ENCODE data around the gene SKAP1.

Gene SKAP1

DNA sequence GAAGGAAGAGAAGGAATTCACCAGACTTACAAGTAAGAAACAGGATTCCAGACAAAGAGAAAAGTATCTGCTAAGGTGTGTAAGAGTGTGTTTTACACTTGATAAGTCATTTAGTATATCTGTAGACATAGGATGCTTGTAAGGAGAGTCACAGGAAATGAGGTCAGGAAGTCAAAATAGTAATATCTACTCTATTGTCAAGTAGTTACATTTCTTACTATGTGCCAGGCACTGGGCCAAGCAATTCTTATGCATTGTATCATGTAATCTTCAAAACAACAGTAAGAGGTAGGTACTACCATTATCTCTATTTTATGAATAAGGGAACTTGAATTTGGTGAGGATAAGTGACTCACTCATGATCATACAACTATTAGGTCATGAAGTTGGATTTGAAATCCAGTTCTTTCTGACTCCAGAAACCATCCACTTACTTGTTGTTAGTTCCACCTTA lies 193.3 kb downstream of the SKAP1 start:
- TF ChIP-seq, protein P1, sequence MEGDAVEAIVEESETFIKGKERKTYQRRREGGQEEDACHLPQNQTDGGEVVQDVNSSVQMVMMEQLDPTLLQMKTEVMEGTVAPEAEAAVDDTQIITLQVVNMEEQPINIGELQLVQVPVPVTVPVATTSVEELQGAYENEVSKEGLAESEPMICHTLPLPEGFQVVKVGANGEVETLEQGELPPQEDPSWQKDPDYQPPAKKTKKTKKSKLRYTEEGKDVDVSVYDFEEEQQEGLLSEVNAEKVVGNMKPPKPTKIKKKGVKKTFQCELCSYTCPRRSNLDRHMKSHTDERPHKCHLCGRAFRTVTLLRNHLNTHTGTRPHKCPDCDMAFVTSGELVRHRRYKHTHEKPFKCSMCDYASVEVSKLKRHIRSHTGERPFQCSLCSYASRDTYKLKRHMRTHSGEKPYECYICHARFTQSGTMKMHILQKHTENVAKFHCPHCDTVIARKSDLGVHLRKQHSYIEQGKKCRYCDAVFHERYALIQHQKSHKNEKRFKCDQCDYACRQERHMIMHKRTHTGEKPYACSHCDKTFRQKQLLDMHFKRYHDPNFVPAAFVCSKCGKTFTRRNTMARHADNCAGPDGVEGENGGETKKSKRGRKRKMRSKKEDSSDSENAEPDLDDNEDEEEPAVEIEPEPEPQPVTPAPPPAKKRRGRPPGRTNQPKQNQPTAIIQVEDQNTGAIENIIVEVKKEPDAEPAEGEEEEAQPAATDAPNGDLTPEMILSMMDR (IDR thresholded peaks at IDR 0.05; ENCODE audit: low read depth, low read length) = no peak
- no peak for DNase-seq (ENCODE audit: extremely low read depth, low read depth)

DNA sequence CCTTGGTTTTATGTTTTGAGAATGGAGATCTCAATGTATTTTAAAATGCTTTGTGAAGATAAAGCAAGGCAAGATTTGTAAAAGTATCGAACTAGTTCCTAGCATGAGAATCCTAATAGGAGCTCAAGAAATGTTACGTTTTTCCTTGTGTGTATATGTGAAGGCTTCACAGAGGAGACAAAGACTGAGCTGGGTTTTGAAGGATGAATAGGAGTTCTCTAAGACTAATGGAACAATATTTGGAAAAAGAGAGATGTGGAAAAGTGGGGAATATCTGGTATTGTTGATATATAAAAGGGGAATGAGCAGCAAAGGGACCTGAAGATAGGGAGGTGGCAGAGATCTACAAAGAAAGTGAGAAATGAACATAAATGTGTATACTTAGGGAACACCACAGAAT lies 195.1 kb downstream of the SKAP1 start:
- no peak for DNase-seq (ENCODE audit: extremely low read depth, low read depth)
- TF ChIP-seq, protein P1 (IDR thresholded peaks at IDR 0.05; ENCODE audit: low read depth, low read length) = no peak

DNA sequence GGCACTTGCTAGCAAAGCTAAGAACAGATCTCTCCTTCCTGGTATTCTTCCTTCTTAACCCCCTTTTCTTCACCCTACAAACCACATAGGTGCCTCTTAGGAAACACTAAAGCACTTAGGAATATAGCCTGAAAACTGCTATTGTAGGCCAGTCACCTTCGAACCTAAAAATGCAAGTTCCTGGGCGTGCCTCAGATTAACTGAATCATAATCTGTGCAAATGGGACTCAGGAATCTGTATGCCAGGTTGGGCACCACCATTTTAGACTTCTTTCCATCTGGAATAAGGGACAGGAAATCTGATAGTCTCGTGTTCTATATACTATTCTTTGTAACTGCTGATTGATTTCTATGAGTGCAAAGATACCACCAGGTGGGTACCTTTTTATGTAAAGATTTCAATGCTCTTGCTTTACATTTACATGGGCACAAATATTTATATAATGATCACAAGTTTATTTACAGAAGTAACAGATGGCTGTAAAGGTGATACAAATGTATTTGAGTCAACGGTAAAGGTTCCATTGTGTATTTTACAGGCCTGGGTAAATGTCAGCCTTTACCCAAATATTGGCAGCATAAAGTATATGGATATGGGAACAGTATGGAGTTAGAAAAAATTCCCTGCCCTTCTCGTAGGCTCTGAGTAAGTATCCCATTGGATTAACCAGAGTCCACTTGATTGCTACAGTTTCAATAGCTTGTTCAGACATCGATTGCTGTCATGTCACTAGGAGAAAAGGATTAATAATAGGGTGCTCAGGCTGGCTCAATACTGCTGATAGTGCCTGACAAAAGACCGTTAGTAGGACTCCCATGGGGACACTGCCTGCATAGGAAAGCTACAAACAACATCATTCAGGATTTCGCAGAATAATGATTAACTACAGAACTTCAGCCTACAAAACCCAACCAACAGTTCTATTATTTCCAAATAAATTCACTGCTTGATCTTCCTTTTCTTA lies 197.7 kb downstream of the SKAP1 start:
- no peak for DNase-seq (ENCODE audit: extremely low read depth, low read depth)
- TF ChIP-seq, protein P1 (IDR thresholded peaks at IDR 0.05; ENCODE audit: low read depth, low read length) = no peak

DNA sequence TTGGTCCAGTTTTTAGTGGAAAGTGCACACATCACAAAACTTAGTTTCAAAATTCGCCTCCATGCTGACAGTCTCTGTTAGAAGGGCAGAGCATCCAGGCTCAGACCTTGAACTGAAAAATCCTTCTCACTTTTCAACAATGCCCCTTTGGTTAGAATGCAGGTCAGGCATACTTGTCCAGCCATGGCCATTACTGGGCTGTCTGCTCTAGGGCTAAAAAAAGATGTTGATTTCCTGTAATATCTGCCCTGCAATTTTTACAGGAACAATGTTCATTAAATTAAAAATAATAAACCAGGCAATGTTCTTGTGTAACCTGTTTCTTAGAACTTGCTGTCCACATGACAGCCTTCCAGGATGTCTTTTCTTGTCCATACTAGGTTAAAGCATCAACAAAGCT lies 200.1 kb downstream of the SKAP1 start:
- DNase-seq (ENCODE audit: extremely low read depth, low read depth) = no peak
- TF ChIP-seq, protein P1 (IDR thresholded peaks at IDR 0.05; ENCODE audit: low read depth, low read length) = no peak

DNA sequence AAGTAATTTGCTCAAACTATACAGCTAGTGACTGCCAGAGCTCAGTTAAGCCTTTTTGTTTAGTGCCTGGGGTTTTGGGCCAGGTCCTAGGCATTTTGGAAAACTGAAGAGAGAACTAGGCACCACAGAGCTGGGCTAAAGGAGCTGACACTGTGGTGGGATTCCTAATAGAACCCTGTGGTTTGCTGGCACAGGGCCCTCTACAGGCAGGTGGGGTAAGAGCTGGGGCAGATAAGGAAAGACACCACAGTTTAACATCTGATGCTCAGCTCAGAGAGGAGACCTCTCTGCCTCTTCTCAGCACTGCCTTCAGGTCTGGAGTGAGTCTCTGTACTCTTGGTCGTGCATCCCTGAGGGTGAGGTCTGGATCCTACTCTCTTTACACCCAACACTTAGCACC lies 201.3 kb downstream of the SKAP1 start:
- no peak for DNase-seq (ENCODE audit: extremely low read depth, low read depth)
- TF ChIP-seq, protein P1 (IDR thresholded peaks at IDR 0.05; ENCODE audit: low read depth, low read length) = no peak

DNA sequence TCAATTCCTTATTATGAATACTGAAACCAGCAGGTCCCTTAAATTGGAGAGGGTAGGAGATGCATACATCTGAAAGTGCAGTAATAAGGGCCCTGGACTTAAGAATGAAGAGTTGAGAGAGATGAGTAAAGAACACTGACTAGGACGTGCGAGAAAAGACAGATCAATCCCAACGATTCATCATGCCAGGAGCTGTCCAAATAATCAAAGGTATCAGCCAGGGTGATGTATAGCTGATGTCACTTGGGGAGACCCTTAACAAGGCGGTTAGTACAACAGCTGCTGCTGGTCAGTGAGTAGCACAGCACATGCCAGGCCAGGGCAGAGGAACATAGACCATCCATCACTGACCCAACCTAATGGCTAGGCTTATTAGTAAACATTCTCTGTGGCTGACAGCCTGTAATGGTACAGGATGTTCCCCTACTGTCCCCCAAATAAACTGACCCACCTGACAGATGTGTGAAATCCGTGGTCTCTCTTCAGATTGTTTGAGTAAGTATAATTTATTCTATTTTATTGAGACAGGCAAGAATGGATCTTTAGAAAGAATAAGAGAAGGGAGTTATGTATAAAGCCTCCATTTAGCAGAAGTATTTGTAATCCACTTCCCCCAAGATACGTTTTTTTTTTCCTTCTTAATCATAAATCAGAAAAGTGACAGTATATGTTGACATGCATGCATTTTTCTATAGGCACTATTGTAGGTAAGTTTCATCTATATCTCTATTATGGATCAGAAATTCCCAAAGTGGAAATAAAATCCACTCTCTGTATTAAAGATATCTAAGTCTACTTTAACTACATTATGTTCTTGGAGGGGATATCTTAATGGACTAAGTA lies 204.1 kb downstream of the SKAP1 start:
- TF ChIP-seq, protein P1 (IDR thresholded peaks at IDR 0.05; ENCODE audit: low read depth, low read length) = no peak
- DNase-seq (ENCODE audit: extremely low read depth, low read depth) = no peak

Data from AG09319 (cell line).